ENCODE measurements around the gene SLC43A2. TPM values are rescaled to one million over a fixed set of nuclear protein-coding genes. Genes with fewer than 3 reads are reported as not detected.

SLC43A2 gene
- total and polyA plus RNA-seq, 2 donors from 2014 or later = 48.9 to 60.4 TPM

DNA sequence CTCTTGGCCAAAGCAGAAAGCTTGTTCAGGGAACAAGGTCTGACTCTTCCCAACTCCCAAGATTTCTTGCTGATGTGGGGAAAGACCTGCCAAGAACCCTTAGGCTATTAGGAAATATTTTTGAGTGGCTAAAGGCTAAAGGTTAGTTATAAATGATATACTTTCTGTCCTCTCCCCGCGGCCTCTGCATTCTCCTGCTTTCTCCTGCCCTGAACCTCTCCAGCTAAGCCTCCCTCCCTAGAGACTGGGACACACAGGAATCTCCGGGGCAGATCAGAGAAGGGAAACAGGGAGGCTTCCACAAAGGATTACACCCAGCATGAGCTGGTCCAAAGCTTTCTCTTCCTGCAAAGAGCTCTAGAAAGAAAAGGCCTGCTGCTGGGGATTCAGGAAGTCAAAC is 2.3 kb downstream of the SLC43A2 start:
- FAIRE-seq (no peak), DNase-seq (no peak)
- peaks cover 0 to 33% (median 19%) of the 10 kb centered on the region in 3 donors for H3K4me1 ChIP-seq (ENCODE audit: control insufficient read depth in 2 of 3, insufficient read depth in 2 of 3, low read depth in 1 of 3, low read length in 3 of 3)
- intact Hi-C loops (cut with DNase I) = no loop called here
- H3K9me3 ChIP-seq (ENCODE audit: control insufficient read depth in 2 of 3, insufficient read depth in 1 of 3, low read length in 3 of 3) = no peaks in the 10 kb centered on the region
- H3K27ac ChIP-seq (ENCODE audit: low read depth in 2 of 2, low read length in 2 of 2) = peak overlapping the region; percentile 49 to 76
- peak overlapping the region in 2 of 3 donors; percentile 88 for H3K4me3 ChIP-seq (ENCODE audit: low read length in 3 of 3)
- peaks cover 0 to 13% (median 4%) of the 10 kb centered on the region in 3 donors for H3K36me3 ChIP-seq (ENCODE audit: control insufficient read depth in 2 of 3, insufficient read depth in 3 of 3, low read length in 3 of 3)
- H3K27me3 ChIP-seq (ENCODE audit: control insufficient read depth, insufficient read depth, low read length) = no peaks in the 10 kb centered on the region
- H3K9ac ChIP-seq (ENCODE audit: low read length in 3 of 3) = peak overlapping the region in 1 of 3 donors; percentile 90
- no peak for TF ChIP-seq CTCF (IDR thresholded peaks at IDR 0.05; ENCODE audit: borderline replicate concordance, extremely low read depth, insufficient read depth)

DNA sequence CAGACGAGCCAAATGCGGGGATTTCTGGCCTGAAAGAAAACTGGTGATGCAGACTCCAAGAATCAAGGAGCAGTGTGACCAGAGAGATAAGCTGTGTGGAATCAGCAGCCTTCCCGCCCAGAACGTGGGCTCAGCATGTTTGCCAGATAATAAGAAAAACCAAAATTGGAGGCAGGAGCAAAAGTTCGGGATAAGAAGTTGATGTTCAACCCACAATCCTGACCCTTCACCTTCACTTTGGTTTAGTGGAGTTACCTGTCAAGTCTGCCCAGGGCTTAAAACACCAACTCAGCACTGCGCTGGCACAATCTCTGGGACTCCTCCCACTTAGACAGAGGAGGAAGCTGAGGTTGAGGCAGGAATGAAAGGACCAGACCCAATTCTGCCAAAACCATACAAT is 3.1 kb downstream of the SLC43A2 start:
- peak overlapping the region in 2 of 3 donors; percentile 22 to 33 for H3K4me3 ChIP-seq (ENCODE audit: low read length in 3 of 3)
- H3K9me3 ChIP-seq (ENCODE audit: control insufficient read depth in 2 of 3, insufficient read depth in 1 of 3, low read length in 3 of 3) = no peaks in the 10 kb centered on the region
- peaks cover 0 to 13% (median 4%) of the 10 kb centered on the region in 3 donors for H3K36me3 ChIP-seq (ENCODE audit: control insufficient read depth in 2 of 3, insufficient read depth in 3 of 3, low read length in 3 of 3)
- DNase-seq = peak in 1 of 5 donors; percentile 18
- peak overlapping the region in 1 of 2 donors; percentile 56 for H3K27ac ChIP-seq (ENCODE audit: low read depth in 2 of 2, low read length in 2 of 2)
- FAIRE-seq = peak; percentile 51
- H3K4me1 ChIP-seq (ENCODE audit: control insufficient read depth in 2 of 3, insufficient read depth in 2 of 3, low read depth in 1 of 3, low read length in 3 of 3) = peaks cover 0 to 40% (median 23%) of the 10 kb centered on the region in 3 donors
- peak overlapping the region in 1 of 3 donors; percentile 43 for H3K9ac ChIP-seq (ENCODE audit: low read length in 3 of 3)
- intact Hi-C loops (cut with DNase I) = no loop called here
- no peak for TF ChIP-seq CTCF (IDR thresholded peaks at IDR 0.05; ENCODE audit: borderline replicate concordance, extremely low read depth, insufficient read depth)
- no peaks in the 10 kb centered on the region for H3K27me3 ChIP-seq (ENCODE audit: control insufficient read depth, insufficient read depth, low read length)

DNA sequence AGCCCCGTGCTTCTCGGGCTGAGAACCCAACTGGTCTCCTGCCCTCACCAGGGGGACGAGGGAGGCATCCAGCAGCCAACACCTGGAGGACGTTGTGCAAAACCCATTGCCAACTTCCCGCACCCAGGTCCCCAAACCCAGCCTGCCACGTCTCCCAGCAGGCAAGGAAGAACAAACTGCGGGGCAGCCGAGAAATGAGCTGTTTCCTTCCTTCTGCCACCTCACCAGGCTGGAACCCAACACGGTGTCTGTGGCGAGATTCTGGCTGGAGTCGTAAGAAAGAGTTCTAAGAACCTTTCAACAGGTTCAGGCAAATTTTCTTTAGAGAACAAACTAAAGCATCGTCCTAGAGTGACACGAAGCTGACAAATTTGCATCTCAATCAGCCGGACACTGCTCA is 3.6 kb downstream of the SLC43A2 start:
- Histone ChIP-seq H3K4me3 (ENCODE audit: low read length in 3 of 3) (peak overlapping the region in 1 of 3 donors; percentile 22), H3K9ac (ENCODE audit: low read length in 3 of 3) (no peak overlapping the region), H3K27me3 (ENCODE audit: control insufficient read depth, insufficient read depth, low read length) (no peaks in the 10 kb centered on the region), H3K27ac (ENCODE audit: low read depth in 2 of 2, low read length in 2 of 2) (peak overlapping the region in 1 of 2 donors; percentile 51), H3K4me1 (ENCODE audit: control insufficient read depth in 2 of 3, insufficient read depth in 2 of 3, low read depth in 1 of 3, low read length in 3 of 3) (peaks cover 0 to 40% (median 23%) of the 10 kb centered on the region in 3 donors), H3K9me3 (ENCODE audit: control insufficient read depth in 2 of 3, insufficient read depth in 1 of 3, low read length in 3 of 3) (no peaks in the 10 kb centered on the region), H3K36me3 (ENCODE audit: control insufficient read depth in 2 of 3, insufficient read depth in 3 of 3, low read length in 3 of 3) (peaks cover 0 to 13% (median 4%) of the 10 kb centered on the region in 3 donors)
- intact Hi-C loops (cut with DNase I) = no loop called here
- DNase-seq (peak in 1 of 5 donors; percentile 33), FAIRE-seq (no peak)
- no peak for TF ChIP-seq CTCF (IDR thresholded peaks at IDR 0.05; ENCODE audit: borderline replicate concordance, extremely low read depth, insufficient read depth)

DNA sequence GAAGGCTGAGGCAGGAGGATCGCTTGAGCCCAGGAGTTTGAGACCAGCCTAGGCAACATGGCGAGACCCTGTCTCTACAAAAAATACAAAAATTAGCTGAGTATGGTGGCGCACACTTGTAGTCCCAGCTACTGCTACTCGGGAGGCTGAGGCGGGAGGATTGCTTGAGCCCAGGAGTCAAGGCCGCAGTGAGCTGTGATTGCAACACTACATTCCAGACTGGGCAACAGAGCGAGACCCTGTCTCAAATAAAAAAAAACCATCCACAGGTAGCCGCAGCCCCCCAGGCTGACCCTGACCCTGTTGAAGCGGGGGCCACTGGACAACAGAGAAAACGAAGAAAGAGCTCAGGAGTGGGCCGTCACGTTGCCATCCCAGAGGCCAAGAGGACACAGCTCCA is 4.0 kb downstream of the SLC43A2 start:
- Histone ChIP-seq H3K4me3 (ENCODE audit: low read length in 3 of 3) (peak overlapping the region in 1 of 3 donors; percentile 22), H3K9me3 (ENCODE audit: control insufficient read depth in 2 of 3, insufficient read depth in 1 of 3, low read length in 3 of 3) (no peaks in the 10 kb centered on the region), H3K27ac (ENCODE audit: low read depth in 2 of 2, low read length in 2 of 2) (no peak overlapping the region), H3K27me3 (ENCODE audit: control insufficient read depth, insufficient read depth, low read length) (no peaks in the 10 kb centered on the region), H3K36me3 (ENCODE audit: control insufficient read depth in 2 of 3, insufficient read depth in 3 of 3, low read length in 3 of 3) (peaks cover 0 to 13% (median 4%) of the 10 kb centered on the region in 3 donors), H3K9ac (ENCODE audit: low read length in 3 of 3) (no peak overlapping the region), H3K4me1 (ENCODE audit: control insufficient read depth in 2 of 3, insufficient read depth in 2 of 3, low read depth in 1 of 3, low read length in 3 of 3) (peaks cover 0 to 38% (median 20%) of the 10 kb centered on the region in 3 donors)
- intact Hi-C loops (cut with DNase I) = no loop called here
- DNase-seq (no peak), FAIRE-seq (no peak)
- no peak for TF ChIP-seq CTCF (IDR thresholded peaks at IDR 0.05; ENCODE audit: borderline replicate concordance, extremely low read depth, insufficient read depth)

All from kidney (tissue), 14 donors.